Thyroid gland (tissue), 4 donors: ENCODE measurements around the gene HIPK3. TPM values are rescaled to one million over a fixed set of nuclear protein-coding genes. Genes with fewer than 3 reads are reported as not detected.
"Not testable (repeated sequence)": the region's sequence is repeated elsewhere in the genome, so short reads cannot be mapped to it uniquely, and the experiment has no call there.

ENCODE experiments used
- DNase-seq, 2 donors: peaks; one replicate each; pipeline ENCODE4 v3.0.0-alpha.2; 2019
- H3K27ac ChIP-seq, 3 donors: fragments of 200-600 bp; sonication (generic); 1 replicate in 2 of 3; 2 replicates in 1 of 3; pipeline ENCODE4 v1.5.1; 2016 to 2019; ENCODE audit warnings: mild to moderate bottlenecking in 1 of 3, moderate library complexity in 1 of 3
- H3K27me3 ChIP-seq: fragments of 200-600 bp; sonication (generic); one replicate; pipeline ENCODE4 v1.5.1; 2019
- H3K36me3 ChIP-seq, 2 donors: fragments of 200-600 bp; sonication (generic); one replicate each; pipeline ENCODE4 v1.5.1; 2016 to 2019
- H3K4me1 ChIP-seq, 2 donors: fragments of 200-600 bp; sonication (generic); one replicate each; pipeline ENCODE4 v1.5.1; 2017 to 2019
- H3K4me3 ChIP-seq, 3 donors: fragments of 200-600 bp; sonication (generic); replicated peaks in 1 of 3; 1 replicate in 2 of 3; 2 replicates in 1 of 3; pipeline ENCODE4 v1.5.1; 2016; ENCODE audit warnings: mild to moderate bottlenecking in 1 of 3
- H3K9me3 ChIP-seq: fragments of 200-600 bp; sonication (generic); one replicate; pipeline ENCODE4 v1.5.1; 2017
- CTCF ChIP-seq, 6 experiments: fragments of 200-600 bp in 3 of 6; fragments of 450-650 bp in 3 of 6; sonication (generic) in 3 of 6; IDR thresholded peaks; one replicate each; pipeline ENCODE4 v1.5.1; 2016 to 2019; ENCODE audit warnings: antibody characterized with exemption in 6 of 6, mild to moderate bottlenecking in 2 of 6, inconsistent platforms in 1 of 6, moderate library complexity in 1 of 6
- POLR2A ChIP-seq, 2 donors: fragments of 450-650 bp; IDR thresholded peaks; one replicate each; pipeline ENCODE4 v1.6.1; 2017; ENCODE audit warnings: antibody characterized with exemption in 2 of 2, mild to moderate bottlenecking in 2 of 2, moderate library complexity in 1 of 2
- WGBS, 2 donors: methylation state at CpG; one replicate each; pipeline ENCODE4 v1.1.5; 2017; 5-methylcytosine and 5-hydroxymethylcytosine counted together
- intact Hi-C: fragments of 100-400 bp; cut with DNase I; formaldehyde crosslinking; loops from one replicate; pipeline ENCODE4 v1.15.1; 2023
- total RNA-seq, 4 donors: library from RNA; depleted of rRNA; stranded (reverse); fragments of >200 nt; gene quantifications; one replicate each; pipeline ENCODE4 v1.2.3, GENCODE V29; 2016

The HIPK3 gene
- total RNA-seq, 4 donors from 2014 or later: 156 to 377 (median 216) TPM

GRCh38 chr11:33296695-33297094, 39.5 kb downstream of the HIPK3 start:
- no peak overlapping the region for H3K27ac ChIP-seq
- no peaks in the 10 kb centered on the region for H3K27me3 ChIP-seq
- H3K9me3 ChIP-seq: no peaks in the 10 kb centered on the region
- DNase-seq: no peak
- no peak for TF ChIP-seq POLR2A (IDR thresholded peaks at IDR 0.05)
- TF ChIP-seq CTCF (IDR thresholded peaks at IDR 0.05): no peak
- peaks cover 0 to 4% of the 10 kb centered on the region in 2 donors for H3K36me3 ChIP-seq
- intact Hi-C loops: no loop called here
- peaks cover 10 to 19% of the 10 kb centered on the region in 2 donors for H3K4me1 ChIP-seq
- H3K4me3 ChIP-seq: no peak overlapping the region
- 95% methylated on average over 5 of the region's 5 CpGs for WGBS, 2 donors

- no peak overlapping the region for H3K4me3 ChIP-seq
Observed at GRCh38 chr11:33303541-33303940, 46.4 kb downstream of the HIPK3 start.

GRCh38 chr11:33306821-33307220, 49.6 kb downstream of the HIPK3 start:
- DNase-seq, H3K4me3 ChIP-seq, H3K27ac ChIP-seq, intact Hi-C loops, H3K9me3 ChIP-seq, H3K27me3 ChIP-seq, H3K36me3 ChIP-seq: not testable (repeated sequence)
- peaks cover 12 to 17% of the 10 kb centered on the region in 2 donors for H3K4me1 ChIP-seq
- WGBS, 2 donors: 95 to 98% methylated on average over 6 of the region's 6 CpGs

More at GRCh38 chr11:33303541-33303940, 46.4 kb downstream of the HIPK3 start:
- intact Hi-C loops: no loop called here
- DNase-seq: no peak
- no peaks in the 10 kb centered on the region for H3K9me3 ChIP-seq
- no peak for TF ChIP-seq POLR2A (IDR thresholded peaks at IDR 0.05)
- no peak for TF ChIP-seq CTCF (IDR thresholded peaks at IDR 0.05)
- H3K4me1 ChIP-seq: peaks cover 0 to 6% of the 10 kb centered on the region in 2 donors
- no peak overlapping the region for H3K27ac ChIP-seq
- H3K27me3 ChIP-seq: no peaks in the 10 kb centered on the region
- WGBS, 2 donors: 91 to 93% methylated on average over 4 of the region's 4 CpGs
- H3K36me3 ChIP-seq: no peaks in the 10 kb centered on the region

GRCh38 chr11:33307984-33308383, 50.8 kb downstream of the HIPK3 start:
- TF ChIP-seq POLR2A (IDR thresholded peaks at IDR 0.05) (no peak), CTCF (IDR thresholded peaks at IDR 0.05) (no peak)
- no peaks in the 10 kb centered on the region for H3K27me3 ChIP-seq
- H3K9me3 ChIP-seq: no peaks in the 10 kb centered on the region
- no peak overlapping the region for H3K4me3 ChIP-seq
- H3K27ac ChIP-seq: no peak overlapping the region
- peaks cover 17 to 24% of the 10 kb centered on the region in 2 donors for H3K4me1 ChIP-seq
- intact Hi-C loops: no loop called here
- H3K36me3 ChIP-seq: no peaks in the 10 kb centered on the region
- no peak for DNase-seq

GRCh38 chr11:33309118-33309517, 51.9 kb downstream of the HIPK3 start:
- intact Hi-C loops: no loop called here
- H3K36me3 ChIP-seq: no peaks in the 10 kb centered on the region
- H3K4me3 ChIP-seq: no peak overlapping the region
- H3K9me3 ChIP-seq: no peaks in the 10 kb centered on the region
- H3K4me1 ChIP-seq: peaks cover 17 to 35% of the 10 kb centered on the region in 2 donors
- TF ChIP-seq CTCF (IDR thresholded peaks at IDR 0.05) (no peak), POLR2A (IDR thresholded peaks at IDR 0.05) (no peak)
- WGBS, 2 donors: 89 to 100% methylated on average over 1 of the region's 1 CpG
- no peak for DNase-seq
- H3K27me3 ChIP-seq: no peaks in the 10 kb centered on the region
- no peak overlapping the region for H3K27ac ChIP-seq
